SJSA1 (cell line): ENCODE data around the gene AFMID. TPM values are rescaled to one million over a fixed set of nuclear protein-coding genes. Genes with fewer than 3 reads are reported as not detected.

Source experiments
- DNase-seq, 2 experiments: peaks; one replicate each; pipeline ENCODE4 v3.0.0-alpha.2; 2015 to 2020; ENCODE audit warnings: low spot score in 2 of 2, low read depth in 1 of 2
- H3K27ac ChIP-seq: fragments of 250-450 bp; sonication (Bioruptor Pico); 2 replicates; pipeline ENCODE4 v1.5.1; 2020; ENCODE audit warnings: mild to moderate bottlenecking, moderate library complexity
- H3K27me3 ChIP-seq: fragments of 250-450 bp; sonication (Bioruptor Pico); replicated peaks from 2 replicates; pipeline ENCODE4 v1.5.1; 2020; ENCODE audit warnings: mild to moderate bottlenecking, moderate library complexity
- H3K36me3 ChIP-seq: fragments of 250-450 bp; sonication (Bioruptor Pico); 2 replicates; pipeline ENCODE4 v1.5.1; 2020; ENCODE audit warnings: mild to moderate bottlenecking
- H3K4me1 ChIP-seq: fragments of 250-450 bp; sonication (Bioruptor Pico); replicated peaks from 2 replicates; pipeline ENCODE4 v1.6.1; 2021; ENCODE audit warnings: mild to moderate bottlenecking
- H3K4me3 ChIP-seq: fragments of 250-450 bp; sonication (Bioruptor Pico); 2 replicates; pipeline ENCODE4 v1.5.1; 2020; ENCODE audit warnings: mild to moderate bottlenecking
- H3K9me3 ChIP-seq: fragments of 250-450 bp; sonication (Bioruptor Pico); replicated peaks from 2 replicates; pipeline ENCODE4 v1.5.1; 2020; ENCODE audit warnings: mild to moderate bottlenecking
- total RNA-seq: library from RNA; depleted of rRNA; stranded (reverse); fragments of >200 nt; shearing (Covaris generic); gene quantifications from 2 replicates; pipeline ENCODE4 v1.2.3, GENCODE V29; 2014

AFMID gene
- total RNA-seq, 1 experiment from 2014 or later, result 16.5 TPM

- no peak for DNase-seq
- Histone ChIP-seq H3K4me1 (peaks cover 61% of the 10 kb centered on the region), H3K27me3 (no peaks in the 10 kb centered on the region), H3K36me3 (peaks cover 81% of the 10 kb centered on the region), H3K9me3 (no peaks in the 10 kb centered on the region), H3K27ac (no peak overlapping the region), H3K4me3 (no peak overlapping the region)
These were observed 4.7 kb upstream of the AFMID start for GRCh38 chr17:78182504-78182903.

GRCh38 chr17:78183916-78184315 lies 3.2 kb upstream of the AFMID start:
- no peaks in the 10 kb centered on the region for H3K9me3 ChIP-seq
- H3K27me3 ChIP-seq, result no peaks in the 10 kb centered on the region
- H3K4me1 ChIP-seq, result peaks cover 52% of the 10 kb centered on the region
- no peak for DNase-seq
- no peak overlapping the region for H3K4me3 ChIP-seq
- H3K27ac ChIP-seq, result no peak overlapping the region
- H3K36me3 ChIP-seq, result peaks cover 67% of the 10 kb centered on the region

GRCh38 chr17:78184351-78184750 lies 2.8 kb upstream of the AFMID start:
- Histone ChIP-seq H3K36me3 (peaks cover 63% of the 10 kb centered on the region), H3K27ac (no peak overlapping the region), H3K4me3 (no peak overlapping the region), H3K9me3 (no peaks in the 10 kb centered on the region), H3K4me1 (peaks cover 48% of the 10 kb centered on the region), H3K27me3 (no peaks in the 10 kb centered on the region)
- no peak for DNase-seq

GRCh38 chr17:78184868-78185267 lies 2.3 kb upstream of the AFMID start:
- DNase-seq, result no peak
- Histone ChIP-seq H3K36me3 (peaks cover 58% of the 10 kb centered on the region), H3K4me1 (peaks cover 43% of the 10 kb centered on the region), H3K27ac (no peak overlapping the region), H3K27me3 (no peaks in the 10 kb centered on the region), H3K9me3 (no peaks in the 10 kb centered on the region), H3K4me3 (no peak overlapping the region)

GRCh38 chr17:78185981-78186691 lies 1.0 kb upstream of the AFMID start:
- Histone ChIP-seq H3K27ac (peak overlapping the region; percentile 91), H3K36me3 (peaks cover 52% of the 10 kb centered on the region), H3K9me3 (no peaks in the 10 kb centered on the region), H3K4me3 (peak overlapping the region; percentile 73), H3K4me1 (peaks cover 33% of the 10 kb centered on the region), H3K27me3 (no peaks in the 10 kb centered on the region)
- peak in 1 of 2 experiments; percentile 87 for DNase-seq

GRCh38 chr17:78196716-78197115 lies 9.6 kb downstream of the AFMID start:
- no peaks in the 10 kb centered on the region for H3K27me3 ChIP-seq
- no peaks in the 10 kb centered on the region for H3K9me3 ChIP-seq
- no peak overlapping the region for H3K27ac ChIP-seq
- H3K36me3 ChIP-seq, result peaks cover 15% of the 10 kb centered on the region
- H3K4me1 ChIP-seq, result peaks cover 11% of the 10 kb centered on the region
- DNase-seq, result no peak
- H3K4me3 ChIP-seq, result no peak overlapping the region

- peaks cover 15% of the 10 kb centered on the region for H3K36me3 ChIP-seq
- no peaks in the 10 kb centered on the region for H3K9me3 ChIP-seq
- H3K27me3 ChIP-seq, result no peaks in the 10 kb centered on the region
- no peak overlapping the region for H3K4me3 ChIP-seq
- peaks cover 11% of the 10 kb centered on the region for H3K4me1 ChIP-seq
- no peak for DNase-seq
- H3K27ac ChIP-seq, result no peak overlapping the region
These were observed 10.1 kb downstream of the AFMID start for GRCh38 chr17:78197147-78197832.

- no peaks in the 10 kb centered on the region for H3K9me3 ChIP-seq
- H3K4me1 ChIP-seq, result peaks cover 11% of the 10 kb centered on the region
- DNase-seq, result no peak
- H3K27ac ChIP-seq, result no peak overlapping the region
- H3K36me3 ChIP-seq, result peaks cover 8% of the 10 kb centered on the region; the same call in 1 of the 2 replicates
- H3K4me3 ChIP-seq, result no peak overlapping the region
- no peaks in the 10 kb centered on the region for H3K27me3 ChIP-seq
These were observed 13.3 kb downstream of the AFMID start for GRCh38 chr17:78200451-78200850.

GRCh38 chr17:78202666-78203065 lies 15.5 kb downstream of the AFMID start:
- DNase-seq, result no peak
- Histone ChIP-seq H3K27me3 (no peaks in the 10 kb centered on the region), H3K9me3 (no peaks in the 10 kb centered on the region), H3K4me1 (peaks cover 11% of the 10 kb centered on the region), H3K4me3 (no peak overlapping the region), H3K36me3 (peaks cover 3% of the 10 kb centered on the region; the same call in 1 of the 2 replicates), H3K27ac (no peak overlapping the region)

GRCh38 chr17:78204387-78205123 lies 17.4 kb downstream of the AFMID start:
- no peak for DNase-seq
- Histone ChIP-seq H3K4me3 (no peak overlapping the region), H3K27ac (no peak overlapping the region), H3K27me3 (no peaks in the 10 kb centered on the region), H3K9me3 (no peaks in the 10 kb centered on the region), H3K36me3 (peaks cover 3% of the 10 kb centered on the region; the same call in 1 of the 2 replicates), H3K4me1 (peaks cover 2% of the 10 kb centered on the region)

- Histone ChIP-seq H3K4me1 (no peaks in the 10 kb centered on the region), H3K27ac (no peak overlapping the region), H3K4me3 (no peak overlapping the region), H3K9me3 (no peaks in the 10 kb centered on the region), H3K27me3 (no peaks in the 10 kb centered on the region), H3K36me3 (peaks cover 3% of the 10 kb centered on the region; the same call in 1 of the 2 replicates)
- DNase-seq, result no peak
These were observed 18.1 kb downstream of the AFMID start for GRCh38 chr17:78205124-78205775.

GRCh38 chr17:78206298-78206697 lies 19.1 kb downstream of the AFMID start:
- Histone ChIP-seq H3K36me3 (peaks cover 3% of the 10 kb centered on the region; the same call in 1 of the 2 replicates), H3K9me3 (no peaks in the 10 kb centered on the region), H3K4me3 (no peak overlapping the region), H3K4me1 (no peaks in the 10 kb centered on the region), H3K27me3 (no peaks in the 10 kb centered on the region), H3K27ac (no peak overlapping the region)
- no peak for DNase-seq

GRCh38 chr17:78208486-78208885 lies 21.3 kb downstream of the AFMID start:
- Histone ChIP-seq H3K27ac (no peak overlapping the region), H3K36me3 (peaks cover 3% of the 10 kb centered on the region; the same call in 1 of the 2 replicates), H3K4me3 (no peak overlapping the region), H3K4me1 (no peaks in the 10 kb centered on the region), H3K9me3 (no peaks in the 10 kb centered on the region), H3K27me3 (no peaks in the 10 kb centered on the region)
- no peak for DNase-seq
